Hepatocyte (in vitro differentiated cells): Measurements from ENCODE around the gene CAMKK2.

ENCODE experiments used
- CTCF ChIP-seq: fragments of 200-600 bp; sonication (generic); IDR thresholded peaks from 2 replicates; pipeline ENCODE4 v1.5.1; 2016; ENCODE audit warnings: antibody characterized with exemption, mild to moderate bottlenecking; ENCODE audit not compliant: poor library complexity
- EZH2 ChIP-seq: fragments of 200-600 bp; sonication (generic); IDR thresholded peaks from 2 replicates; pipeline ENCODE4 v1.6.1; 2016; ENCODE audit warnings: antibody characterized with exemption, mild to moderate bottlenecking, borderline replicate concordance
- EZH2phosphoT487 ChIP-seq: fragments of 200-600 bp; sonication (generic); IDR thresholded peaks from one replicate; pipeline ENCODE4 v1.6.1; 2018; ENCODE audit warnings: antibody characterized with exemption, mild to moderate bottlenecking, low read depth, moderate library complexity; ENCODE audit not compliant: unreplicated experiment, severe bottlenecking

GRCh38 chr12:121273364-121273896, 23.1 kb downstream of the CAMKK2 start:
- no peak for TF ChIP-seq CTCF
- no peak for TF ChIP-seq EZH2
- TF ChIP-seq EZH2phosphoT487: no peak
